NAMALWA (cell line): ENCODE measurements around the gene MTAP.

Experiments used
- DNase-seq: peaks from one replicate; pipeline ENCODE4 v3.0.0-alpha.2; 2015; ENCODE audit warnings: low spot score

The MTAP gene

DNA sequence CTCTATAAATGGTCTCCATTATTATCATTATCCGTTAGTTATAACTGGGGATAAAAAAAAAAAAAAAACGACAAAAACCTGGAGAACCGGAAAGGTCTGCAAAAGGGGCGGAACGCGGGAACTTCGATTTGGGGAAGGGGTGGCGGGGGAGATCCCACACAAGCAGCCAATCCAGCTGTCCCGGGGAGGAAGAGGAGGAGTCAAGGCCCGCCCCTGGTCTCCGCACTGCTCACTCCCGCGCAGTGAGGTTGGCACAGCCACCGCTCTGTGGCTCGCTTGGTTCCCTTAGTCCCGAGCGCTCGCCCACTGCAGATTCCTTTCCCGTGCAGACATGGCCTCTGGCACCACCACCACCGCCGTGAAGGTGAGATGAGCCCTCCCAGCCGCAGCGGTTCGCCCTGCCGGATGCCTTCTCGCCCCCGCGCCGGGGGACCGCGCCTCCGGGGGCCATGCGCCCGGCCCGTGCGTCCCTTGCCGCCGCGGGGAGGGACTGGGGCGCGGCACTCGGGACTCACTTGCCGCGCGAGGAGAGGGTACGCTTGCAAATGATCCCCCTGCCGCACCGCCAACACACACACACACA lies at the start of gene MTAP:
Gene MTAP (plus strand): TSS at position 219 of the 583 bp plus-strand sequence. CDS start 113 bp downstream, at position 332.
- DNase-seq: peak; percentile 87

DNA sequence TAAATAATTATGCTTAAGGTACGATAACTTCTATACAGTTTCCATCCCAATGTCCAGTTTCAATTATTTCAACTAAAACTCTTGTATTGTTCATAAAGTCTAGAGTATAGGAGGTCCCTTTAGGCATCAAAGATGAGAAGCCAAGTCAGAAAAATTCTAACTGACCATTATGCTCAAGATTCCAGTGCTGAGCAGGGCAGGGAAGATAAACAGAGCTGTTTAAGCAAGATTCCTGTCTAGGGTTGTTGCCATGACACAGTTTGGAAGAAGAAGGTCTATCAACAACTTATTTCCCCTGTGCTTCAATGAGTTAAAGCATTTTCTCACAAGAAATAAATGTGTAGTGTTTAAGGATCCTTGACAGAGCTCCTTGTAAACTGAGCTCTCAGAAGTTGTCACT lies 48.9 kb upstream of the MTAP start:
- DNase-seq: no peak

DNA sequence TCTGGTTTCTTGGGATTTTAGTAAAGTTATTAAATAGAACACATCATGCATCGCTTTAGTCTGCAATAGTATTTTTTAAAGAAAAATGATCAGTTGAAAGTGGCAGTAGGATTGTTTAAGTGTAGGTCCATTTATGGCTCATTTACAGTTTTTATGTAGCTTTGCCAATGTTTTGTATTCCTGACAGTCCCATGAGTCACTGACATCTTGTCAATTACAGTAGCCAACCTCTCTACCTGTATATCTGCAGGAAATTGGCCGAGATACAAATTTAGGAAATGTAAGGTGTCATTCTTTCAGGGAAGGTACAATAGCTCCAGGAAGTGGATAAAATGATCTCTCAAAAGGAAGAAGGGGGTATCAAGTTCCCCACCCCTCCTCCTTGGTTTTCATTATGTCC lies 47.7 kb upstream of the MTAP start:
- DNase-seq: no peak

DNA sequence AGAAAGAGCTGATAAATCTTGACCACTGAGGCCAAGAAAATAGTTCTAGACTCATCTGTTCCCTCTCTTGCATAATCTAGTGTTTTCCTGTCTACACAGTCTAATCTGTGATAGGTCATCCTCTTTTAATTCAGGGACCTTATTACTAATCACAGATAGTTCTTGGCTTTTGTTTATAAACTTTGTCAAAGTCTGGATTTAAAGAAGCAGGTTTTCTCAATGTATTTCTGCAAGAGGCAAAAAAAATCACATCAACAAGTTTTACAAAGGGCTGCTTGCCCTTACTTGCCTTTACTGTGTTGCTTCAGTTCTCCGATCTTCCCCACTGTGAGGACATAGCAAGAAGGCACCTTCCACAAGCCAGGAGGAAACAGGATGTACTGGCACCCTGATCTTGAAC lies 43.9 kb upstream of the MTAP start:
- DNase-seq: no peak

DNA sequence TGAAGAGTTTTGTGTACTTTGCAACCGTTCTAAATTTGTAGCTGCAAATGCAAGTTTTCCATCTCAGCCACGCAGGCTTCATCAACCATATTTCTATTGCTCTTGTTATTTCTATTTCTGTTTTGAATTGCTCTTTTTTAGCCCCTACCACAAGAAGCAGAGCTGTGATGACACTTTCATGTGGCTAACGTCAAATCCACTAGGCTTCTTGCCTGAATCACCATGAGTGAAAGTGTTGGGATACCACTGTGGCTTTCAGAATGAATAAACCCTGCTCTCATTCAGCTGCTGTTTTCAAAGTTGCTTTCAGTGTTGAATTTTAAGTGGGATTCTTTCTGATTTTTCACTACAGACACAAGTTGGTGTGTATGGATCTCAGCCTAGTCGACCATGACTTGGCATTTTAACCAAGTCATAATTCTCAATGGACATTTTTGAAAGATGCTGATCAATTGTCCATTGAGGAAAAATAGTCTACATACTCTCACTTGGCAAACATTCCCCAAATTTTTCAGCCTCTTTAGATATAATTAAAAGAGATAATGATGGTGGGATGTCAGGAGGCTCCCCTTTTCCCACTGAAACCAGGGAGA lies 41.0 kb upstream of the MTAP start:
- DNase-seq: no peak

DNA sequence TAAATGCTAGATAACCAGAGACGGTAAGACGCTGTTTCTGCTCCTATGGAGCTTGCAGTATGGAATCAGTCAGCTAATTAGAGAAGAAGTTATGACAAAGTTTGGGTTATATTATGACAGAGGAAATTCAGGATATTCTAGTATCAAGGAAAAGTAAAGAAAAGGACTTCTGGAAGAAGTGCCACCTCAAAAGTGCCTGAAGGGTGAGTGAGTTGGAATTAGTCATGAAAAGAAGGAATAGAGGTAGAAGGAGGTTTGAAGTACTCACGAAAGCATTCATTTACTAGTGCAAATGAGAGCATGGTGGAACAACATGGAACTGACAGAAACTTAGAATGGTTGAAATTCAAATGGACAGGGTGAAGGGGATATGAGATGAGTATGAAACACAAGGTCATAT lies 40.4 kb upstream of the MTAP start:
- DNase-seq: no peak

DNA sequence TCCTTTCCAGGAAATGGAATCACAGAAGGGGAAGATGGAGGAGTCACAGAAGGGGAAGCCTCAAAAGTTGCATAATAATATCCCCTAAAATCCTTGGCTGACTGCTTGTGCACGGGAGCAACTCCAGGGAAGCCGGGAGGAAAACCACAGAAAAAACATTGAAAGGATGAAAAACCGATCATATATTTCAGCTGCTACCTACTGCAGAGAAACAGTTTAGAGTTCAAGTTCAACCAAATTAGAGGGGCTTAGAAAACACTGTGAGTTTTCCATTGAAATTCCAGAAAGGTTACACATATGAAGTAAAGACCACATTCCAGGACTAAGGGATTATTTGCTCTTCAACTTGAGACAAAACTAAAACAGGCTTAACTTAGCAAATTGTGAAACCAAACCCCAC lies 37.6 kb upstream of the MTAP start:
- DNase-seq: no peak

DNA sequence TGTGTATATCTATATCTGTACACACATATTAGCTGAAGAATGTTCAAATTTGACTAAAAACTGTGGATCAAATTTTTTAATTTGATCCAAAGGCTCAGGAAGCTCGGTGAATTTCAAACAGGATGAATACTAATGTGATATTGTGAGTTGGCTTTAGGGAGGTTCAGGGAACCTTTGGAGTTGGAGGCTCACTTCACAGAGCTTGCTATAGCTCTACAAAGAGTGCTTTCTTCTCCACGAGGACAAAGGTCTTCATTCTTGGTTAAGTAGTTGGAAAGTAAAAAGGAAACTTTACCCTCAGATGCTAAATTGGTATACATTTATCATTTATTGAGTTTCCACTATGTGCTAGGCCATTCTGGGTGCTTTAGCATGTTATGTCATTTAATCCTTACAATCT lies 36.3 kb upstream of the MTAP start:
- no peak for DNase-seq

DNA sequence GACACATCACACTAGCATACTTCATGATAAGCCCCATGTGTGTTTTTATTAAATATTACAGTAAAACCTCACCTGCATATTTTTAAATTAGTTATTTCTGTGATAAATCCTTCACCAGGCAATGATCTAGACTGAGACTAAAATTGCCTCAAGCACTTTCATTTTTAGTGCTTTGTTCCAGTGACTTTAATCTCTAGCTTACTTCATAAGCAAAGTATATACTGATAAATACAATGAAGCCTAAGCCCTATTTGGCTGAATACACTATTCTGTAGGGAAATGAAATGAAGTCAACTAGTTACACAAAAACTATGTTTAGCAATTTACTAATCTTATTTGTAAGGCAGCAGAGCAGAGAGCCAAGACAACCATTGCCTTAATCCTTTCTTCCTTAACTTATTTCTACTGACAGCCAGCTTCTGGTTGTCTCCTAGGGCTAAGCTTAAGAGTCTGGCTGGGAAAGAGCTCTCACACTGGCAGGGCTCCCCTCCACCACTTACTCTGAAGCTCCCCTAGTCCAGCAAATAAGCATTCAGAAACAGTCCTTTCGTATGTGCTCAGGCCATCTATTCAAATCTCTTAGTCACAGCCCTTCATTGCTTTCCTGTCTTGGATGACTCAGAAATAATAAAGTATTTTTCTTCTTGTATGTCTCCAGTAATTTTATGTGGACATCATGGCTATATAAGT lies 31.4 kb upstream of the MTAP start:
- no peak for DNase-seq

DNA sequence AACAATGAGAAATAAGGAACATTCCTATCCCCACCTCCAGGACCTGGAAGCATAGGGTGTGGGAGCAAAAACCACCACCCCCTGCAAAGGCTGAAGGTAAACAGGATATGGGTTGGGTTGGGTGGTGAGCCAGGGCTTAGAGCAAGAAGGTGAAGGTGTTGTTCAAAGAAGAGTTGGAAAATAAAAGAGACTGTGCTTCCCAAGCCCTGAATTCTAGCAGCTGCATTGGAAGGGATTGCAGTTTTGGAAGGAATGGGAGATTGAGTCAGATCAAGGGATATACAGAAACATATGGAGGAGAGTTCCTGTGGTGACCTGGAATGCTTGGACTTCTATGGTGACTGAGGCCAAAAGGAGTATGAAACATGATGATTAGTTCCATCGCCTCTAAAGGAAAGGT lies 24.7 kb upstream of the MTAP start:
- DNase-seq: no peak

DNA sequence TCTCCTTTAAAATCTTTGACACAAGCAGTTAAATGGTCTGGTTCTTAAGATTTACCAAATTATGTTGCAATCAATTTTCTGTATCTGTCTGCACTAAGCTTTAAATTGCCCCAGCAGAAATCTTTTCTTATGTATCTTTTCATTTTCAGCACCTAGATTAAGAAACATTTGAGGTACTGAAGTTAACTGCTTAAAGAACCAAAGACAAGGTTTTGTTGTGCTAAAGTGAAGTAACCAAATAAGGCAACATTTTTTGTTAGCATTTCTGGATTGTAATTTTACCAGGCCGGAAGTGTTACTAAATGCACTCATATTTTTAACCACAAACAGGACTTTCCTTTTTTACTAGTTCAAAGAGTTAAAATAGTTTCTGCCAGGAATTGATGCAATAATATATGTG lies 24.1 kb upstream of the MTAP start:
- DNase-seq: no peak

DNA sequence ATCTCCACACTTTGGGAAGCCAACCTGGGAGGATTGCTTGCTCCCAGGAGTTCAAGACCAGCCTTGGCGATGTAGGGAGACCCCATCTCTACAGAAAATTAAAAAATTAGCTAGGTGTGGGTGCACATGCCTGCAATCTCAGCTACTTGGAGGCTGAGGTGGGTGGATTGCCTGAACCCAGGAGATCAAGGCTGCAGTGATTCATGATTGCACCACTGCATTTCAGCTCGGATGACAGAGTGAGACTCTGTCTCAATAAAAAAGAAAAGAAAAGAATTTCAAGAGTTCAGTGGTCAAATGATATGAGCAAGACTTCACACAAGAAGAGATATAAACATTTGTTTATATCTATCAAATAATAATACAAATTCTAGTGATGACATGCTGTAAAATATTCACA lies 23.0 kb upstream of the MTAP start:
- DNase-seq: no peak

DNA sequence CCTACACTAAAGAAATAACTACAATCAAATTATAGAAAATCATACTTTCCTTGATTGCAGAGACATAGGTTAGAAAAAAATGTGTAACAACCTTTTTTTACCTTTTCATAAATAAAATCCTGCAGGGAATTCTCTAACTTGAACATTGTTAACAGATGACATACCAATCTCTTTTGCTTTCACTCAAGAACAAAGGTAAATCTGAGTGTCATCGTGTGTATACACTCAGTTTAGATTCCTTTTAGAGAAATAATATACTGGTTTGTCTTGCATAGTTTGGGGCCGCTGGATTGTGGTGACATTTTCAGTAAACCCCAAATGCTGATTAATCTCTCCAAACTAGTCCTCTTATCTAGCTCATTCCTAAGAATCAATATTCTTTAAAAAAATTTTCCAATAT lies 20.8 kb upstream of the MTAP start:
- no peak for DNase-seq

DNA sequence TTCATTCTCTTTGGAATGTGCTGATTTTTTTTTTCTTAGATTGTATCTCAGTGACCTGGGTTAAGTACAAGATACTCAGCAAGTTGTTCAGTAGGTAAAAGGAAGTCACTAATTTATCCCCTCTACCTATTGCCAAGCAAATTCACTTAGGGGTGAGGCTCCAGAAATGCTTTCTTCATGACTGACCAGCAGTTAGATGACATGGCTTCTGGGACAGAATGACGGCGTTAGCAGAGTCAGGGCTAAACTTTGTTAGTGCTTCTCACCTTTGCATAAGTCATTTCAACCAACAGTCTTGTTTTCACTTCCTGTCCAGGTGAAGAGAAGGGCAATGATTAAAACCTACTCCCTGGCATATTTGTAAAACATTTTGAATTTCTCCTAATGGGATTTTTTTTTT lies 20.2 kb upstream of the MTAP start:
- DNase-seq: no peak

DNA sequence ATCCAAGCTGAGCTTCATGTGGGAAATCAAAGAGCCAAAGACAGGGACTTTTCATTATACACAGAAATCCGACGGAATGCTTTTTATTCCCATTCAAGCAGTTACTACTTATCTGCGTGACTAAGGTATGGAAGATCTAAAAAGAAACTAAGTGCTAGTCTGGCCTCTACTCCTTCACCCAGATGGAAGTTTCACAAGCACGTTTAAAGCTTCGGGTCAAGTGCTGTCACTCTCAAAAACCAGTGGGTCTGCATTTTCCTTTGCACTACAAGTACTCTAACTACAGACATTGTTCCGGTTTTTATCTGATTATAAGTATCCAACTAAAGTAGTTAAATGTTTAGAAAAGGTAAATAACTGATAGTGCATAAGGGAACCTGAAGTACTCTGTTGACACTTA lies 13.7 kb upstream of the MTAP start:
- no peak for DNase-seq

DNA sequence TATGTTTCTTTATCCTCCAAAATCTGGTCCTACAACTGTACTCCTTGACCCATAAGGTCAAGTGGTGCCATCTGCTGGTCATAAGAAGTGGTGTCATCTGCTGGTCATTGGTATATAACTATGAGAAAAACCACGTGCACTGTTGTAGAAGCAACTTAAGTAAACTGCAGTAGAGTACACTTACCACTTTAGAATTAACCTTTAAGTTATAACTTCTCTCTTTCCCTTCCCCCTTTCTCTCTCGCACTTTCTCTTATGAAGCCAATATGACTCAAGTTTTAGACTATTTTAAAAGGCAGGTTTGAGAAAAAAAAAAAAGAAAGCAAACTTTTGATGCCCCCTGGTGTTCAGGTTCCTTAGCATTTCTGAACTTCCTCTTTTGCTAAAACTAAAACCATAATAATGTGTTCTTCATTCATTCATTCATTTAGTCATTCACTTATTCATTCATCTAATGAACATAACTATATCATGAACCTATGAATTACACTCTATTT lies 12.8 kb upstream of the MTAP start:
- DNase-seq: peak; percentile 94

DNA sequence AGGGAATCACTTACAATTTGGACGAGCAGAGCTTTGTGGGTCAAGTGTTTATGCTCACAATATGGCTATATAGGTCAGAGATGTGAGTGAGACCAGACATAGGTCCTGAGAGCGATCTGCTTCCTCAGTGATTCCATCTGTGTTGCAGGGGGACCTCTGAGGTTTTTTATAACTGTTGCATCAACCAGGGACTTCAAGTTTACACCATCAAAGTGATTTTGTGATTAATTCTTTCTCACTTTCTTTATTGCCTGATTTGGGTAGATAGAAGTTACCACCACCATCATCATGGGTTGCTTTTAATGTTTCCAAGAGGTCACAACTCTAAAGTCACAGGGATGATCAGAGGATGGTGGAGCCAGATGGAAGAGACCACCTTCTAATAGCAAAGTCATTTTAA lies 7.0 kb upstream of the MTAP start:
- DNase-seq: no peak

DNA sequence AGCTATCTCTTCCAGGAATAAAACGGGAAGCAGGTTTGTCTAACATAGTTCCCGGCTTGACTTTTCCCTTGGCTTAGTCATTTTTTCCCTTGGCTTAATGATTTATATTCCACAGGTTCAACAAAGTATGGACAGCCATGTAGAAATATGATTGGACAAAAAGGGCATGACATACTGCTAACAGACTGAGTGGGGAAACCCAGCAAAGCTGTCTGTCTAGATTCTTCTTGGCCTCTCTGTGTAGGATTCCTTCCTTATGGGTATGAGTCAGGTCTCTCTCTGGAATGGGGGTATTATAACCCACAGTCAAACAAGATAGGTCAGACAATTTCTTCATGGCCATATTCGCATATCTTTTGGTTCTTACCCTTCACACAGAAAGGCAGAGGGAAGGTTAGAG lies 5.7 kb upstream of the MTAP start:
- no peak for DNase-seq

DNA sequence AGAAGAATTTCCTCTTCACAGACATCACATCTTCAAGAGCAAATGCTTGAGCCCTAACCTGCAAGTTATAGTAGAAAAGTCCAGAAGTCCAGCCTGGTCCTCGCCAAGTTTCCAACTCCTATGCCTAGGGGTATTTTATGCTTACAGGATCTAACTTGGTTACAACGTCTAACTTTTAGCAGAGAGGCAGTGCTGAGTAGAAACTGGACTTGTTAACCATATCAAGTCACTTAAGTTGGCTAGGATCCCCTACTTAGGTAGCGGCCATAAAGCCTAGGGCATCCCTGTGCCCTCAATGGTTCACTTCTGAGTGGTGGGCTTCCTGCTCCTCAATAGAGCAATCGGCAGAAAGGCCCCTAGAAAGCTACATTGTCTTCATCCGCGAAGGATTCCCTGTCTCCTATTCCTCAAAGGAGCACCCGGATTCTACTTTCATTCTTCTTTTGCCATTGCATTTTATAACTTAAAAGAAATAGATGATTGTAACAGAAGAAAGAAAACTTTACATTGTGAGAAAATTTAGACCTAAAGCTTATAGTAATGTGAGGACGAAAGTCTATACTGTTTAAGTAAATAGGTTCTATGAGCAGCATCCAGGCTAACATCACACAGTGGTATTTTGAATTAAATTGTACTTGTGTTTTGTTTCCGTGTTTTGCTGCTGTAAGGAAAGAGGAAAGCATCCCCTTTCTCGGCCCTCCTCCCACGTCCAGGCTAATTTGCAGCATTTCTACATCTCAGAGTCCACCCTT lies 1.3 kb upstream of the MTAP start:
- no peak for DNase-seq

DNA sequence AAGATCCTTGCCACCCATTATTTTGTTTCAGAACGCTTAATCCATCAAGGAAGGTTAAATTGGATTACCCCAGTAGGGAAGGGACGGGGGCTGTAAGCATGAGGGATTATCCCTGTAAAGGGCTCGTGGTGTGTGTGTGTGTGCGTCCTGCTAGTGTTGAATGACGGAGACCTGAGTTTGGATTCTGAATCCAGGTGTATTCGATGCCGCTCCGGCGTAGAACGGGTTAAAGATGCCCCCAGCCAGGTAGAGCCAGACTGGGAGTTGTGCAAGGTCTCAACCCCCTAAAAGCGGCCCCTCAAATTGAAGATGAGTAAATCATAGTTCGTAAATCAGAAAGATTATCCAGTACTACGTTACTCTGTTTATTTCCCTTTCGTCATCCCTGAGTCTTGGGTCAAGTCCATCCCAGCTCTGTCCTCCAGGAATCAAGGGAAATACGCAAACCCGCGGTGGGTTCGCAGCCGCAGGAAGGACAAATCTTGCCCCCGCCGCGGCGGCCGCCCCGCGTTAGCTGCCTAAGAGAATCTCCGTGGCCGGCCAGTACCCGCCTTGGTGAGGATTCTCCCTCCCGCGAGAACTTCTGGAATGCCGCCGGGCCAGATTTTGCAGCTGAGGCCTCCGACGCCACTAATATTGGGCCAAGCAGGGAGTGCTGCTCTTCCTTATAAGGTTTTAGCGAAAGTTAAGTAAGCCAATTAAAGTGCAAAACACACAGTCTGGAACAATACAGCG lies 586 bp upstream of the MTAP start:
- no peak for DNase-seq

DNA sequence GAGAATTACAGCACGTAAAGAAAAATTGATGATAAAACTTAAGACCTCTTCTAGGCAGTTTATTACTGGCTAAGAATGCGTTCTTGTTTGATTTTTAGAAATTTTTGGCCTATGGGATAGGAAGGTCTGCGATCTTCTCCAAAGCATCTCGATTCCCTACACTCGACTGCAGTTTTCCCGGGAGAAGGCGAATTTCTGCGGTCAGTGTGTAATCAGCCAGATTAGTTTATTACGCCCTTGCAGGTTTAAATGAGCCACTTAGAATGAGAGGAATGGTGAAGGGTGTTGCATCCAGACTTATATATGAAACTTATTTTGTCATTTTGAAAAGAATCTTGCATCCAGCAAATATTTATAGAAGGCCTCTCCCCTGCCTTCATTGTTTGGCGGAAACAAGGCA lies 1.2 kb downstream of the MTAP start:
- DNase-seq: no peak

DNA sequence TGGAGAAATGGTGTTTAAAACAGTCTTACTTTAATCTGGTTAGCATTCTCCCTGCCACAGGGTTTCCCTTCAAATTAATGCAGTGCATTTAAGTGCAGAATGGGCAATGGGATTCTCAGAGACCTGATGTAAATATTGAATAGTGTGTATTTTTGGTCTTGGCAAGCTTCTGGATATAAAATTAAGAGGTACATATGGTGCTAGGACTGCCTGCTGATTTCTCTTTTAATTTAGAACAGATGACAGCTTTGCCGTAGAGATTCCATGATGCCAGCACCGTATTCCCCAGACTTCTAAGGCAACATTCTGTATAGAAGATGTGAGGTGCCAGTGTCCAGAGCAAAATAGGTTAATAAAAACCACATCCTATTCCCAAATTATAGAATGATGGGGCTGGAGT lies 1.9 kb downstream of the MTAP start:
- DNase-seq: no peak
